Activated T-helper 1 cell treated with anti-CD3 and anti-CD28 coated beads, Interleukin-12 subunit alpha, Interleukin-12 subunit beta, Interleukin-2, Interleukin-4 antibody, amounts not matched to agents 30 ng/mL and 10 ng/mL and 1 ng/mL, durations not matched to agents 14 hours and 24 hours and 36 hours (primary cell): ENCODE data around the gene C1orf50. TPM values are rescaled to one million over a fixed set of nuclear protein-coding genes. Genes with fewer than 3 reads are reported as not detected.
A peak's percentile ranks its signal among the peaks of the same experiment; 100 is the strongest.

Experiments
- DNase-seq: peaks from one replicate; pipeline ENCODE4 v3.0.0; 2021; ENCODE audit warnings: low spot score
- H3K27ac Mint-ChIP-seq: one replicate; pipeline ENCODE4 v1.8.0; 2021; ENCODE audit warnings: mild to moderate bottlenecking, mixed read lengths
- H3K27me3 Mint-ChIP-seq: one replicate; pipeline ENCODE4 v1.8.0; 2022; ENCODE audit warnings: mild to moderate bottlenecking, moderate library complexity, mixed read lengths; ENCODE audit not compliant: insufficient read depth
- H3K36me3 Mint-ChIP-seq: one replicate; pipeline ENCODE4 v1.8.0; 2021; ENCODE audit warnings: low read depth, mixed read lengths
- H3K4me1 Mint-ChIP-seq: one replicate; pipeline ENCODE4 v1.8.0; 2021; ENCODE audit warnings: low read depth, mixed read lengths
- H3K4me3 Mint-ChIP-seq: one replicate; pipeline ENCODE4 v1.8.0; 2021; ENCODE audit warnings: mild to moderate bottlenecking, moderate library complexity, mixed read lengths
- H3K9me3 Mint-ChIP-seq: one replicate; pipeline ENCODE4 v1.8.0; 2021; ENCODE audit warnings: mixed read lengths
- intact Hi-C: fragments of 100-400 bp; cut with micrococcal nuclease; formaldehyde crosslinking; loops from one replicate; pipeline ENCODE4 v1.15.1; 2024
- total RNA-seq: library from RNA; stranded (reverse); gene quantifications from 2 replicates; pipeline ENCODE4 v1.2.3, GENCODE V29; 2022

Gene C1orf50
- total RNA-seq, 1 donor from 2014 or later = 7.6 TPM

DNA sequence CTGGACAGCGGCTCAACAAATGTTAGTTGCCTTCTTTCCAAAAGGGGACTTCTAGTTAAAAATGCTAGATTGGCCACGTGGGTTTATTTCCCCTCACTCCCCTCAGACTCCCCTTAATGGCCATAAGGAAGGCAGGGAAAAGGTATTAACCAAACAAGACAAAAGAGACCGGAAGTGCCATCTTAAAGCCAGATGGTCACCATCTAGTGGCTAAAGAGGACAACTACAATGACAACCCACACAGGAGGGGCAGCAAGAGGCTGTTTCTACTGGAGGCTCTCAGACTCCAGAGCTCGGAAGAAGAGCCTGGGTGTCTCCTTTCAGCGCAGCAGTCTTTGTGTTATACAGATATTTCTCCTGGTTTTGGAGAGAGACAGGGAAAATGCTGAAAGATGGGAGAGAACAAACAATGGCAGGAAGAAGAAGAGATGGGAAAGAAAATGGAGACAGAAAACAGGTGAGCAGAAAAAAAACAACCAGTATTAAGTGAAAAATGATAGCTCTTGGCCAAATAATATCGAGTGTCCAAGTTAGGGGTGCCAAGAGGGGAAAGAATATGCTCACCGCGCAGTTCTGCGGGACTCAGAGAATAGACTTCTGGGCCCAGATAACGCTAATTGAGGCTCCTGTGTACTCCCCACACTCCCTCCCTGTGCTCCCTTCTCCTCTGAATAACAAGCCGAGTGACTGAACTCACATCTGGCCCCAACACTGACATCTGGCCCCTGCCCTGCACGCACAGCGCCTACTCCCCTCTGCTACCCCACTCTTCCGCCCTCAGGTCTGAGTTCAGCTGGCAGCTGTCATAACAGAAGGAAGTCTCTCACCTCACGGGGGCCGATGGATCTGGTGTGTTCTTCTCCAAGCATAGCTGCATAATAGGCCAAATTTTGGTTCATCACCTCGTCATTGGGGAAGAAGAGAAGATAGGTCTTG is 9.8 kb upstream of the C1orf50 start:
- peaks cover 53% of the 10 kb centered on the region for H3K36me3 Mint-ChIP-seq
- intact Hi-C loops = loop anchor here (1.0 kb wide), 1 partner anchor 179 kb away; no protein-coding TSS in a partner anchor
- no peak for DNase-seq

DNA sequence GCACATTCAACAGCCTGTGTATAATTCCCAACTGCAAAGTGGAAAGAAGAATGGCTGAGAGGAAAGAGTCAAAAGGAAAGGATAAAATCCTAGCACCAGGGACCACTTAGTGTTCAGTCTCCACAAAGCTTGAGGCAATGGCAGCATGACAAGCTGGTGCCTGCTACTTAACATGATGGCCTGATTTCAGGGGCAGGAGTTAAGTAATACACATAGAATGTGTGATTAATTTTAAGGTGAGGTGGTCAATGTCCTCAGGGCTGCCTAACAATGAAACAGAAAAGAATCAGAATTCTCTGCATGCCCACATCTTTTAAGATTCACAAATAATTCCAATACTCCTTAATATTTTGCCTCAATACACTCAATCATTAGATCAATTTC is 9.2 kb upstream of the C1orf50 start:
- intact Hi-C loops = loop anchor here (1.0 kb wide), 1 partner anchor 180 kb away; no protein-coding TSS in a partner anchor
- H3K4me1 Mint-ChIP-seq = peaks cover 6% of the 10 kb centered on the region
- H3K36me3 Mint-ChIP-seq = peaks cover 50% of the 10 kb centered on the region

More for the DNA sequence above, 9.8 kb upstream of the C1orf50 start:
- H3K9me3 Mint-ChIP-seq = no peaks in the 10 kb centered on the region
- no peak overlapping the region for H3K27ac Mint-ChIP-seq
- no peak overlapping the region for H3K4me3 Mint-ChIP-seq
- no peaks in the 10 kb centered on the region for H3K27me3 Mint-ChIP-seq
- H3K4me1 Mint-ChIP-seq = no peaks in the 10 kb centered on the region

DNA sequence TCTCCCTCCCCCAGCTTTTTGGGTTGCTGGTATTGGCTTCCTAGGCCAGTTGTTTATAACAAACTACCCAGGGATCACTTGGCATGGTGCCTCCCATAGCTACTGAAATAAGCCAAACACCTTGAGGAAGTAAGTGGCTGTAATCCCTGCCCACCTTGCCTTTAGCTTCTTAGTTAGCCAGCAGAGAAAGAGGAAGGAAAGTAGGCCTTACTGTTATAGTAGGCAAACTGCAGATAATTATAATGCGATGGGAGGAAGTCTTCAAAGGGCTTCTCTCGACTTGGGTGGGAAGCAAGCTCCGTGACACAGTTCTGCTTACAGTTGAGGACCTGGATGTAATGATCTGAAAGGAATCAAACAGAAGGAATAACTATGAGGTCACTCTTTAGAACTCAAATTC is 8.4 kb upstream of the C1orf50 start:
- peaks cover 45% of the 10 kb centered on the region for H3K36me3 Mint-ChIP-seq
- no peaks in the 10 kb centered on the region for H3K9me3 Mint-ChIP-seq
- DNase-seq = no peak
- H3K27me3 Mint-ChIP-seq = no peaks in the 10 kb centered on the region
- H3K27ac Mint-ChIP-seq = no peak overlapping the region
- H3K4me3 Mint-ChIP-seq = no peak overlapping the region
- H3K4me1 Mint-ChIP-seq = peaks cover 6% of the 10 kb centered on the region
- intact Hi-C loops = no loop called here

More for the DNA sequence above, 9.2 kb upstream of the C1orf50 start:
- Mint-ChIP-seq H3K27ac (no peak overlapping the region), H3K4me3 (no peak overlapping the region), H3K9me3 (no peaks in the 10 kb centered on the region), H3K27me3 (no peaks in the 10 kb centered on the region)
- DNase-seq = no peak

DNA sequence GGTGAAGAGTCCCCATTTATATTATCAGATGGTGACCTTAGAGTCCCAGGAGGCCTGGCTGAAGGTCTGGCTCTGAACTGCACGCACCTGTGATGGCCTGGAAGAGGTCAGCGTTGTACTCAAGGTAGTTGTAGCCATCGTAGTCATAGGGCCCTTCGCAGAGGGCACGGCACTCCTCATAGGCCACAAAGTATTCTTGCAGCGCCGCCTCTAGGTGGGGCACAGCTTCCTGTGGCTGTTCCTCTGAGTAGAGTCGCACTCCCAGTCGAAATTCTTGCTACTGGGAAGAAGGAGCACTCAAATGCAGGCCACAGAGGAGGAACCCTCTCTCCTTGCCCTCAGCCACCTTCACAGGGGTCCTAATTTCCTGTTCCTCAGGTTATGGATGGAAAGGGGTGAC is 7.9 kb upstream of the C1orf50 start:
- Mint-ChIP-seq H3K4me3 (no peak overlapping the region), H3K36me3 (peaks cover 41% of the 10 kb centered on the region), H3K27ac (no peak overlapping the region), H3K27me3 (no peaks in the 10 kb centered on the region), H3K9me3 (no peaks in the 10 kb centered on the region), H3K4me1 (peaks cover 6% of the 10 kb centered on the region)
- intact Hi-C loops = no loop called here
- DNase-seq = no peak

DNA sequence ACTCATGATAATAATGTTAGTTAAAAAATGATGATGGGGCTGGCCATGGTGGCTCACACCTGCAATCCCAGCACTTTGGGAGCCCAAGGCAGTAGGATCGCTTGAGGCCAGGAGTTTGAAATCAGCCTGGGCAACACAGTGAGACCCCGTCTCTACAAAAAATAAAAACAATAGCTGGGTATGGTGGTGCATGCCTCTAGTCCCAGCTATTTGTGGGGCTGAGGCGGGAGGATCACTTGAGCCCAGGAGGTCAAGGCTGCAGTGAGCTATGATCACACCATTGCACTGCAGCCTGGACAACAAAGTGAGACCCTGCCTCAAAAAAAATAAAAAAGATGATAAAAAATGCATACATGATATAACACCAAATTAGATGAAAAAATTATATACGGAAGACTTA is 5.5 kb upstream of the C1orf50 start:
- Mint-ChIP-seq H3K27ac (no peak overlapping the region), H3K36me3 (peaks cover 21% of the 10 kb centered on the region), H3K9me3 (no peaks in the 10 kb centered on the region), H3K4me3 (no peak overlapping the region), H3K27me3 (no peaks in the 10 kb centered on the region), H3K4me1 (peaks cover 6% of the 10 kb centered on the region)
- no peak for DNase-seq
- intact Hi-C loops = no loop called here

DNA sequence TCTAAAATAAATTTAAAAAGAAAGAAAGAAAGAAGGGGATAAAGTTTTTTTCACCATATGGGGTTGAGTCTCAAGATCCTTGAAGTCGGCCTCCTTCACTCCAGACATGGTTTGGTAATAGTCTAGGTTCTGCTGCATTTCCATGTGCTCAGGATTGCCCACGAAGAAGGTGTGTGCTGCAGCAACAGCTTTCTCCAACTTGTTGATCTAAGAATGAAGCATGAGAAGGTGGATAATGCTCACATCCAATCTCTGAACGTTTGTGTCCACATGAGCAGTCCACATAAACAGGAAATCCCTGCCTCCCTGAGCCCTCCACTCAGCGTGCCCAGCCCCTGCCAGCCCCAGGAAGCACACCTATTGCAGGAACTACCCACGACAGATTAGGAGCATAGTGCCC is 4.8 kb upstream of the C1orf50 start:
- peaks cover 14% of the 10 kb centered on the region for H3K36me3 Mint-ChIP-seq

DNA sequence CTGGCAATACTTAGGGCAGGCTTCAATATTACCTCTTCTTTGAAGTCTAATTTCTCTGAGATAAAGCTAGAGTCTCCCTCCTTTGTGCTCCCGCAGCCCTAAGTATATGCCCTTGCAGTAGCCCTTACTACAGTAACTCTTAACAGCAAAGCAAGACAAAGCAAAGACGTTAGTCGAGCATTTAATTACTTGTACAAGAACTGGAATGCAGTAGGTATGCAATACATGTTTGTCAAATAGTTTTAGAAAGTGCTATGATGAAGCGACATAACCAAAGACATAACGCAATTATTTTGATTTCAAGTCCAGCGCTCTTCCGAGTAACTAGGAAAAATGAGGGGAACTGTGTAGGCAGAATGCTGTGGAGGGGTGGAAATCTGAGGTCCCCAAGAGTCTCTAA is 1.8 kb upstream of the C1orf50 start:
- peaks cover 20% of the 10 kb centered on the region for H3K4me1 Mint-ChIP-seq
- H3K36me3 Mint-ChIP-seq = peaks cover 9% of the 10 kb centered on the region
- intact Hi-C loops = loop anchor here (5.0 kb wide), 2 partner anchors 433 to 1447 kb away; partner anchors contain the start of gene DMAP1
- no peaks in the 10 kb centered on the region for H3K27me3 Mint-ChIP-seq
- no peak overlapping the region for H3K27ac Mint-ChIP-seq
- H3K4me3 Mint-ChIP-seq = no peak overlapping the region
- no peak for DNase-seq
- no peaks in the 10 kb centered on the region for H3K9me3 Mint-ChIP-seq

More for the DNA sequence above, 4.8 kb upstream of the C1orf50 start:
- no peak for DNase-seq
- intact Hi-C loops = no loop called here
- H3K4me1 Mint-ChIP-seq = peaks cover 6% of the 10 kb centered on the region
- H3K4me3 Mint-ChIP-seq = no peak overlapping the region
- no peaks in the 10 kb centered on the region for H3K27me3 Mint-ChIP-seq
- no peak overlapping the region for H3K27ac Mint-ChIP-seq
- H3K9me3 Mint-ChIP-seq = no peaks in the 10 kb centered on the region

DNA sequence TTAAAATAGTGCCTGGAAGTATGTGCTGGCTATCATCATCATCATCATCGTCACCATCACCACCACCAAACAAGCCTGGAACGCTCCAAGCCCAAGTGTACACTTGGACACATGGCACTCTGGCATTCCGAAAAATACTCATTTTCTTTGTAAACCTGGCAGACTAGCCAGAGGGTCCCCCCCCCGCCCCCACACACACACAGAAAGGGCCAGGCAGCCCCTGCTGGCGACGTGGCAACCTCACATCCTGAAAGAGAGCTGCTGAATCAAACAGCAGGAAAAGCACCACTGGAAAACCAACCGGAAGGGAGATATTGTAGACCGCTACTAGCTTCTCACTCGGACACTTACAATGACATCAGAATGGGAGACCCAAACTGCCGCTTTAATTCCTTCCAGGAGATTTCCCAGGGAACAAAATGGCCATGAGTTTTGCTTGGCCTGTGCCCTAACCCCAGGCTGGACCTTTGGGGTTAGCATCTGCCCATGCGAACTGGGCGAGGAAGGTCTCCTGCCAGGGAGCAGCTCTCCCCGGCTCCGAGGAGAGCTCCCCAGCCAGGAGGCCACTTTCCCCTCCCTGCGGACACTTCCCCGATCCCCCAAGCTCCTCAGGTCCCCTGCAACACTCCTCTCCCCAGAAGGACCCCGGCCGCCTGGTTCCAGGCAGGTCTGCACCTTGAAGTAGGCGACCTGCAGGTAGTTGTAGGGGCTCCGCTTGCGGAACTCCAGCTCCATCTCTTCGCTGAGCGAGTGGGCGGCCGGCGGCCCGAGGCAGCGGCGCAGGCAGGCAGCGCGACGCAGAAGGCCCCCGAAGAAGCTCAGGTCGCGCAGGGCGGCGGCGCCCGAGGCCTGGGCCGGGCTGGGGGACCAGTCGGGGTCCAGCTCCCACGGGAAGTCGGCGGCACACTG is 963 bp upstream of the C1orf50 start:
- DNase-seq = no peak
- peaks cover 20% of the 10 kb centered on the region for H3K4me1 Mint-ChIP-seq
- intact Hi-C loops = loop anchor here (2.0 to 5.0 kb wide), 4 partner anchors 107 to 1446 kb away; partner anchors contain the start of genes CDC20, DMAP1 and PPIH
- no peaks in the 10 kb centered on the region for H3K27me3 Mint-ChIP-seq
- no peak overlapping the region for H3K27ac Mint-ChIP-seq
- peaks cover 13% of the 10 kb centered on the region for H3K36me3 Mint-ChIP-seq
- no peaks in the 10 kb centered on the region for H3K9me3 Mint-ChIP-seq
- H3K4me3 Mint-ChIP-seq = no peak overlapping the region

DNA sequence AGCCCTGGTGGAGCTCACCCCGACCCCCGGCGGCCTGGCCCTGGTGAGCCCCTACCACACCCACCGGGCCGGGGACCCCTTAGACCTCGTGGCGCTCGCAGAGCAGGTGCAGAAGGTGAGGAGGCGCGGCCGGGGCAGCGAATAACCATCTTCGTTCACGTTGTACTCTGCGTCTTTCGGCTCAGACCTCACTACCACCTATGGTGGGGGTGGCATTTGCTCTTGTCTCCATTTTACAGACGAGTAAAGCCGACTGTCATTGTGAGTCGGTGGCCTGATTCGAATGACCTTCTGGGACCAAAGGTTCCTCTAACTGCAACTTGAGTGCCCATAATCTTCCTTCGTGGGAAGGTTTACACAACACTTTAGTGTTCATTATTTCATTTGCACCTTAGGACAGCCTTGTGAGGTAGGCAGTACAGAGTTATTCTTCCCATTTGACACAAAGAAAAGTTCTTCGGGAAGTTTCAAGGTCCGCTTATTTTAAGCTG is 506 bp downstream of the C1orf50 start:
- peaks cover 17% of the 10 kb centered on the region for H3K36me3 Mint-ChIP-seq

DNA sequence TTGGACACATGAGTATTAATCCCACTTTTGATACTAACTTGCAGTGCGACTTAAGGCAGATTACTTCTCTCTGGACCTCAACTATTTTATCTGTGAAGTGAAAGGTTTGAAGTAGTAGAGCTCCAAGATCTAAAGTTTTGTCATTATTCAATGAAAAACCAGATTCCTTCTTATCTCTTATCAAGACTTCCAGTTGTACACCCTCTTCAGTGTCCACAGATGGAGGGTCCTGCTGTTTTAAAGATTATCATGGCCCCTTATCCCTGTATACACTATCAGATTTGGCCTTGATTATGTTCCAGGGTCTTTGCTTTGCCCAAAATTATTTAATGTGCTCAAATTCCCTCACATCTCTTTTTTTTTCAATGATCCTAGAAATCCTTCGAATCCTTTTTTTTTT is 1.1 kb downstream of the C1orf50 start:
- H3K27ac Mint-ChIP-seq = no peak overlapping the region
- no peak for DNase-seq
- no peaks in the 10 kb centered on the region for H3K27me3 Mint-ChIP-seq
- no peak overlapping the region for H3K4me3 Mint-ChIP-seq
- H3K9me3 Mint-ChIP-seq = no peaks in the 10 kb centered on the region
- peaks cover 21% of the 10 kb centered on the region for H3K36me3 Mint-ChIP-seq
- peaks cover 25% of the 10 kb centered on the region for H3K4me1 Mint-ChIP-seq
- intact Hi-C loops = loop anchor here (5.0 kb wide), 2 partner anchors 436 to 1444 kb away; partner anchors contain the start of gene DMAP1

More for the DNA sequence above, 506 bp downstream of the C1orf50 start:
- intact Hi-C loops = loop anchor here (1.0 to 5.0 kb wide), 13 partner anchors 11 to 1445 kb away; partner anchors contain the start of genes CDC20, CFAP57, DMAP1 and EBNA1BP2
- Mint-ChIP-seq H3K9me3 (no peaks in the 10 kb centered on the region), H3K4me1 (peaks cover 23% of the 10 kb centered on the region), H3K4me3 (no peak overlapping the region), H3K27me3 (no peaks in the 10 kb centered on the region), H3K27ac (peak overlapping the region; percentile 93)
- DNase-seq = no peak

DNA sequence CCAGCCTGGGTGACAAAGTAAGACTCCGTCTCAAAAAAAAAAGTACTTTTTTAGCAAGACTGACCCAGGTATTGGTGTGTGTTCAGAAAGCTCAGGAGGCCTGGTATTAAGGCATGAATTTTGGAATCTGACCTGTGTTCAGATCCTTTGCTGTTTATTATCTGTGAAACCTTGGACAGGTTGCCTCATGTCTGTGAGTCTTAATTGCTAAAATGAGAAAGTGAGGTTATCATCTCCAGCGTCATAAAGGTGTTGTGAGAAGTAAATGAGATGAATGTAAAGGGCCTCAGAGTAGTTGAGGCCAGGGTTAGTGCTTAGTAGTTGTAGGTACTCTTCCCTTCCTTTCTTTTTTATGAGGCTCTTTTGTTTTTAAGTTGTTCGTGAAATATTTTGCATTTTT is 2.8 kb downstream of the C1orf50 start:
- Mint-ChIP-seq H3K27me3 (no peaks in the 10 kb centered on the region), H3K36me3 (peaks cover 28% of the 10 kb centered on the region), H3K4me1 (peaks cover 28% of the 10 kb centered on the region), H3K9me3 (no peaks in the 10 kb centered on the region), H3K27ac (no peak overlapping the region), H3K4me3 (peak overlapping the region; percentile 53)
- DNase-seq = no peak
- intact Hi-C loops = loop anchor here (5.0 kb wide), 2 partner anchors 438 to 1442 kb away; partner anchors contain the start of gene DMAP1

DNA sequence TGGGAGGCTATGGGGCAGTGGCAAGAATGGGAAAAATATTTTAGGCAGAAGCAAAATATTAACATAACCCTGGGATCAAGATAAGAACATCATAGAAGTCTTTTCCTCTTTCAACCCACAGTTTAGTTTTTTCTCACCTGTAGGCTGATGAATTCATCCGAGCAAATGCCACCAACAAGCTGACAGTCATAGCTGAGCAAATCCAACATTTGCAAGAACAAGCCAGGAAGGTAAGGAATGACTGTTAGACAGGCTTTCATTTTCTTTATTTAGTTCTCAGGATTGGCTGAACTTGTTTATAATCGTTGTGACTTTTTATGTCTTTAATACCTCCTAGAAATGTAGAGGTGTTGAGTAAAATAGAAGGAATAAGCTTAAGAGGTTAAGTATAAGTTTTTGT is 6.4 kb downstream of the C1orf50 start:
- H3K9me3 Mint-ChIP-seq = no peaks in the 10 kb centered on the region
- no peak overlapping the region for H3K27ac Mint-ChIP-seq
- no peak for DNase-seq

More for the DNA sequence above, 6.4 kb downstream of the C1orf50 start:
- intact Hi-C loops = no loop called here
- H3K4me1 Mint-ChIP-seq = peaks cover 29% of the 10 kb centered on the region
- H3K36me3 Mint-ChIP-seq = peaks cover 55% of the 10 kb centered on the region
- H3K4me3 Mint-ChIP-seq = no peak overlapping the region
- H3K27me3 Mint-ChIP-seq = no peaks in the 10 kb centered on the region
